HFFc6 (cell line): ENCODE data around the gene PDK1. TPM values are rescaled to one million over a fixed set of nuclear protein-coding genes. Genes with fewer than 3 reads are reported as not detected.

Source experiments
- DNase-seq: peaks from one replicate; pipeline ENCODE4 v3.0.0-alpha.2; 2018
- H3K27ac Mint-ChIP-seq: 2 replicates; pipeline ENCODE4 v1.8.0; 2020; ENCODE audit warnings: mild to moderate bottlenecking, mixed read lengths
- H3K27me3 Mint-ChIP-seq: 2 replicates; pipeline ENCODE4 v1.8.0; 2021; ENCODE audit warnings: mild to moderate bottlenecking, moderate library complexity, mixed read lengths; ENCODE audit not compliant: insufficient read depth
- H3K36me3 Mint-ChIP-seq: 2 replicates; pipeline ENCODE4 v1.8.0; 2021; ENCODE audit warnings: low read depth, mixed read lengths
- H3K4me1 Mint-ChIP-seq: 2 replicates; pipeline ENCODE4 v1.8.0; 2020; ENCODE audit warnings: low read depth, mixed read lengths
- H3K4me3 Mint-ChIP-seq: 2 replicates; pipeline ENCODE4 v1.8.0; 2020; ENCODE audit warnings: mild to moderate bottlenecking, moderate library complexity, mixed read lengths
- H3K9me3 Mint-ChIP-seq: 2 replicates; pipeline ENCODE4 v1.8.0; 2020; ENCODE audit warnings: mild to moderate bottlenecking, mixed read lengths
- total RNA-seq, 6 experiments: library from RNA; stranded (reverse); fragmentation: NEBNext Ultra II Directional; extraction: Animal tissue kit (Norgen Biotek cat#: 25700); gene quantifications; 2 replicates in 1 of 6; 3 replicates in 5 of 6; pipeline ENCODE4 v1.2.3, GENCODE V29; 2021
- TF ChIP-seq, protein P1 (sequence below): fragments of 200-600 bp; sonication (generic); IDR thresholded peaks from 2 replicates; pipeline ENCODE4 v1.5.0; 2021; ENCODE audit warnings: antibody characterized with exemption, mild to moderate bottlenecking

The PDK1 gene
- total RNA-seq, 6 experiments from 2014 or later: 14.5 to 18.6 (median 17.2) TPM

DNA sequence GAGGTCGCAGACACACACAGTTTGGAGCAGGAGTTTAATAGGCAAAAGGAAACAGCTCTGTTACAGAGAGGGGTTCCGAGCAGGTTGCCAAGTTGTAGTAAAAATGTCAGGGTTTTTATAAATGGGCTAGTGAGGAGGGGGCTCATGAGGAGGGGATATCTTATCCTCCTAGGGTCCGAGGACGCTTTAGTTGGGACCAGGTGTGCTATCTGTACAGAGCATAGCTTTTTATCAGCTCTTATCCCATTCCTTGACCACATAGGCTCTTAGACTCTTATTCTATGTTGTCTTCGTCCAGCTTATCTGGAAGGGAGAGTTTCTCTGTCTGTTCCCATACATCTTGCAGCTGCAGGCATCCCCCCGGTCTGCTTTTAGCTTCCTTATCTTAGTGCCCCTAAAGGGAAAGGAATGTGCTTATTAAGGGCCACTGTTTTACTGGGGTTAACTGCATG is 44.7 kb downstream of the PDK1 start:
- H3K4me3 Mint-ChIP-seq: no peak overlapping the region
- no peak for DNase-seq
- peaks cover 49% of the 10 kb centered on the region for H3K4me1 Mint-ChIP-seq
- TF ChIP-seq, protein P1, sequence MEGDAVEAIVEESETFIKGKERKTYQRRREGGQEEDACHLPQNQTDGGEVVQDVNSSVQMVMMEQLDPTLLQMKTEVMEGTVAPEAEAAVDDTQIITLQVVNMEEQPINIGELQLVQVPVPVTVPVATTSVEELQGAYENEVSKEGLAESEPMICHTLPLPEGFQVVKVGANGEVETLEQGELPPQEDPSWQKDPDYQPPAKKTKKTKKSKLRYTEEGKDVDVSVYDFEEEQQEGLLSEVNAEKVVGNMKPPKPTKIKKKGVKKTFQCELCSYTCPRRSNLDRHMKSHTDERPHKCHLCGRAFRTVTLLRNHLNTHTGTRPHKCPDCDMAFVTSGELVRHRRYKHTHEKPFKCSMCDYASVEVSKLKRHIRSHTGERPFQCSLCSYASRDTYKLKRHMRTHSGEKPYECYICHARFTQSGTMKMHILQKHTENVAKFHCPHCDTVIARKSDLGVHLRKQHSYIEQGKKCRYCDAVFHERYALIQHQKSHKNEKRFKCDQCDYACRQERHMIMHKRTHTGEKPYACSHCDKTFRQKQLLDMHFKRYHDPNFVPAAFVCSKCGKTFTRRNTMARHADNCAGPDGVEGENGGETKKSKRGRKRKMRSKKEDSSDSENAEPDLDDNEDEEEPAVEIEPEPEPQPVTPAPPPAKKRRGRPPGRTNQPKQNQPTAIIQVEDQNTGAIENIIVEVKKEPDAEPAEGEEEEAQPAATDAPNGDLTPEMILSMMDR: no peak
- peaks cover 35% of the 10 kb centered on the region for H3K36me3 Mint-ChIP-seq
- H3K27ac Mint-ChIP-seq: no peak overlapping the region
- H3K9me3 Mint-ChIP-seq: no peaks in the 10 kb centered on the region
- H3K27me3 Mint-ChIP-seq: no peaks in the 10 kb centered on the region

DNA sequence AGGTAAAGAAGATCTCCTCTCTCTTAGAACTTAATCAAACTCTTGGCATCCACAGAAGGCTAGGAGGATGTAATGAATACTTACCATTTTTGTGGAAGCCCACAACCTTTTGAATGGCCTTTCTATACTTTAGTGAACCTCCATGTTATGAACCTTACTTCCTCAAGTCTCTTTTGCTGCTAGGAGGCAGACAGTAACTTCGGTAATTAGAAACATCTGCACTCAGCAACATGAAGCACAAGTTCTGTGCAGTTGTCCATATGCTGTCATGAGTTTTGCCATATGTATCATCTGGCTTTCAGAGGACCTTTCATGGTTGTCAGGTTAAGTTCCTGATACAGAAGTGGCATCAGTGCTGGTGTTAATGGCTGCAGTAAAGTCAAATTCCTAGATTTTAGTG is 50.4 kb downstream of the PDK1 start:
- no peak overlapping the region for H3K4me3 Mint-ChIP-seq
- H3K36me3 Mint-ChIP-seq: peaks cover 40% of the 10 kb centered on the region
- TF ChIP-seq, protein P1: no peak
- peak; percentile 35 for DNase-seq
- no peaks in the 10 kb centered on the region for H3K9me3 Mint-ChIP-seq
- no peak overlapping the region for H3K27ac Mint-ChIP-seq
- H3K27me3 Mint-ChIP-seq: no peaks in the 10 kb centered on the region
- H3K4me1 Mint-ChIP-seq: peaks cover 24% of the 10 kb centered on the region

DNA sequence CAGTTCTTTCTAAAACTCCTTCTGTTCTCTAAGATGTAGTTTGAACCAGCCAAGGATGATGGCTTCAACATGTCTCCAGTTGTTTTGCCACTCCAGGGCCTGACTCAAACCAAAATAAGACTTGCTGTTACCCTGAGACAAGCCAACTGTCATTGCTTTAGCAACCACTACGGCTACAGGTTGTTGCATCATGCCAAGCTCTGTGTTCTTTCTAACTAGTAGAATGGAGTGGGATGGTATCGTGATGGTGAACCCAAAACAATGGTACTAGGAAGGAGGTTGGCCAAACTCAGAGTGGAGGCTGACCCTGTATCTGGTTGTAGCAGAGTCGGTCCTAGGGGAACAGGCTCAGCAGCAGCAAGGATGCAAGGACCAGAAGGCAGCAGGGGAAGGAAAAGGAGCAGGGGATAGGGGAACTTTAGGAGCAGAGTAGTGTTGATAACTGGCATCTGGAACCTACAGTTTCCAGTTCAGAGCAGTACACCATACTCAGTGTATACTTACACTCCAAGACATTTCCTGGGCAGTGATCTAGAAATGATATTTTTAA is 51.6 kb downstream of the PDK1 start:
- TF ChIP-seq, protein P1: no peak
- Mint-ChIP-seq H3K27ac (peak overlapping the region; percentile 29; the same call in 1 of the 2 replicates), H3K27me3 (no peaks in the 10 kb centered on the region), H3K4me3 (no peak overlapping the region), H3K4me1 (peaks cover 33% of the 10 kb centered on the region), H3K36me3 (peaks cover 36% of the 10 kb centered on the region), H3K9me3 (no peaks in the 10 kb centered on the region)
- no peak for DNase-seq

DNA sequence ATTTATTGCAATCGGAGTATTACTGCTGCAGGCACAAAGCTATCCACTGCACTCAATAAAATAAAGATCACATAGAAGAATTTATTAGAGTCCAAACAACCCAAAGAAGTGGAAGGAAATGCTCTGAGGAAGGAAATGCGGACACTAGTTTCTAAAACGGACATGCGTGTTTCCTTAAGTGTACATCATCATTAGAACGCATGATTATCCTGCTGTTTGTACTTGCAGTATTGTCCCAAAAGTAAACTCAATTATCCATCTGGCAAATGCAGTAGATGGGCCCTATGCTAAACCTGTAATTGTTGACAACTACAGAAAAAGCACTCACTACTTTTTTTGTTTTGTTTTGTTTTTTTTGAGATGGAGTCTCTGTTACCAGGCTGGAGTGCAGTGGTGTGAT is 53.6 kb downstream of the PDK1 start:
- TF ChIP-seq, protein P1: no peak
- Mint-ChIP-seq H3K4me1 (peaks cover 47% of the 10 kb centered on the region), H3K36me3 (peaks cover 20% of the 10 kb centered on the region), H3K4me3 (no peak overlapping the region), H3K27ac (no peak overlapping the region), H3K27me3 (no peaks in the 10 kb centered on the region; the same call in 1 of the 2 replicates), H3K9me3 (no peaks in the 10 kb centered on the region)
- no peak for DNase-seq

DNA sequence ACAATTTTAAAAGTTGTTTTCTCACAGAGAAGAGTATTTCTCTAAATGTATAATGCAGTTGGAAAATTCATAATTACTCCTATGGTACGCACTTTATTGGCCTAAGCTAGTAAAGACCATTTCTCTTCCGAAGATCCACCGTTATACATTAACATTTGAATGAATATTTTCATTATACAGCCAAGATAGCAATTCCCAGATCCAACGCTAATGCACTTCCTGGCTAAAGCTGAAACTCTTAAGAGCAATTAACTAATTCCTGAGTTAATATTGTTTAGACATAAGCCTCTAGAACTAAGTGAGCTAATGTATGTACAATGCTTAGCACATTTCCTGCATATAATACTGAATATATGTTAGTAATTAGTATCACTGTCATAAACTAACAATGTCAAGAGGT is 56.2 kb downstream of the PDK1 start:
- H3K9me3 Mint-ChIP-seq: no peaks in the 10 kb centered on the region
- H3K4me1 Mint-ChIP-seq: peaks cover 34% of the 10 kb centered on the region
- no peak overlapping the region for H3K27ac Mint-ChIP-seq
- no peak overlapping the region for H3K4me3 Mint-ChIP-seq
- TF ChIP-seq, protein P1: no peak
- no peak for DNase-seq
- no peaks in the 10 kb centered on the region; the same call in 1 of the 2 replicates for H3K27me3 Mint-ChIP-seq
- H3K36me3 Mint-ChIP-seq: peaks cover 8% of the 10 kb centered on the region
